ENCODE data around the gene SLC8B1. TPM values are rescaled to one million over a fixed set of nuclear protein-coding genes. Genes with fewer than 3 reads are reported as not detected.

The SLC8B1 gene
- total RNA-seq, 2 donors from 2014 or later = 25.2 to 44.2 TPM

DNA sequence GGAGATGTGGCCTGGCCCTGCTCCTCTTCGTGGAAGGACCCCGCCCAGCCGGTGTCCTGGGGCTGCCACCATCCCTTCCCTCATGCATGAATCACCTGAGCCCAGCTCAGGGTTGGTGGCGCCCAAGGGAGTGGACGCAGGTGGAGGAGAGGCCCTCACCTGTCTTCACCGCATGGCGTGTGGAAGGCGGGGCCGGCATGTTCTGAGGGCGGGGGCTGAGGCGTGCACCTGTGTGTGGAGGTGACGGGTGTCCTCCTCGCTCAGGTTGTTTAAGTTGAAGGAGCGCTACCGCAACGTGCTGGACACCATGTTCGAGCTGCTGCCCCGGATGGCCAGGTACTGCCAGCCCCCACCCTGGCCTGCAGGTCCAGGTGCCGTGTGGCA lies 47.0 kb downstream of the SLC8B1 start:
- peaks cover 6 to 59% of the 10 kb centered on the region in 2 donors for H3K36me3 ChIP-seq (replicated peaks in 1 of 2; ENCODE audit: insufficient read depth in 1 of 2, low read depth in 2 of 2)
- ATAC-seq (no peak), DNase-seq (no peak)
- intact Hi-C loops (cut with DNase I) = no loop called here
- no peak for TF ChIP-seq POLR2A (IDR thresholded peaks at IDR 0.05)
- TF ChIP-seq, protein P1, sequence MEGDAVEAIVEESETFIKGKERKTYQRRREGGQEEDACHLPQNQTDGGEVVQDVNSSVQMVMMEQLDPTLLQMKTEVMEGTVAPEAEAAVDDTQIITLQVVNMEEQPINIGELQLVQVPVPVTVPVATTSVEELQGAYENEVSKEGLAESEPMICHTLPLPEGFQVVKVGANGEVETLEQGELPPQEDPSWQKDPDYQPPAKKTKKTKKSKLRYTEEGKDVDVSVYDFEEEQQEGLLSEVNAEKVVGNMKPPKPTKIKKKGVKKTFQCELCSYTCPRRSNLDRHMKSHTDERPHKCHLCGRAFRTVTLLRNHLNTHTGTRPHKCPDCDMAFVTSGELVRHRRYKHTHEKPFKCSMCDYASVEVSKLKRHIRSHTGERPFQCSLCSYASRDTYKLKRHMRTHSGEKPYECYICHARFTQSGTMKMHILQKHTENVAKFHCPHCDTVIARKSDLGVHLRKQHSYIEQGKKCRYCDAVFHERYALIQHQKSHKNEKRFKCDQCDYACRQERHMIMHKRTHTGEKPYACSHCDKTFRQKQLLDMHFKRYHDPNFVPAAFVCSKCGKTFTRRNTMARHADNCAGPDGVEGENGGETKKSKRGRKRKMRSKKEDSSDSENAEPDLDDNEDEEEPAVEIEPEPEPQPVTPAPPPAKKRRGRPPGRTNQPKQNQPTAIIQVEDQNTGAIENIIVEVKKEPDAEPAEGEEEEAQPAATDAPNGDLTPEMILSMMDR (IDR thresholded peaks at IDR 0.05) = no peak
- no peak overlapping the region for H3K27ac ChIP-seq
- no peaks in the 10 kb centered on the region for H3K9me3 ChIP-seq
- H3K4me3 ChIP-seq = no peak overlapping the region
- 83 to 94% methylated on average over 8 to 15 of the region's 19 CpGs for WGBS, 2 donors
- no peaks in the 10 kb centered on the region for H3K27me3 ChIP-seq
- H3K4me1 ChIP-seq = no peaks in the 10 kb centered on the region

DNA sequence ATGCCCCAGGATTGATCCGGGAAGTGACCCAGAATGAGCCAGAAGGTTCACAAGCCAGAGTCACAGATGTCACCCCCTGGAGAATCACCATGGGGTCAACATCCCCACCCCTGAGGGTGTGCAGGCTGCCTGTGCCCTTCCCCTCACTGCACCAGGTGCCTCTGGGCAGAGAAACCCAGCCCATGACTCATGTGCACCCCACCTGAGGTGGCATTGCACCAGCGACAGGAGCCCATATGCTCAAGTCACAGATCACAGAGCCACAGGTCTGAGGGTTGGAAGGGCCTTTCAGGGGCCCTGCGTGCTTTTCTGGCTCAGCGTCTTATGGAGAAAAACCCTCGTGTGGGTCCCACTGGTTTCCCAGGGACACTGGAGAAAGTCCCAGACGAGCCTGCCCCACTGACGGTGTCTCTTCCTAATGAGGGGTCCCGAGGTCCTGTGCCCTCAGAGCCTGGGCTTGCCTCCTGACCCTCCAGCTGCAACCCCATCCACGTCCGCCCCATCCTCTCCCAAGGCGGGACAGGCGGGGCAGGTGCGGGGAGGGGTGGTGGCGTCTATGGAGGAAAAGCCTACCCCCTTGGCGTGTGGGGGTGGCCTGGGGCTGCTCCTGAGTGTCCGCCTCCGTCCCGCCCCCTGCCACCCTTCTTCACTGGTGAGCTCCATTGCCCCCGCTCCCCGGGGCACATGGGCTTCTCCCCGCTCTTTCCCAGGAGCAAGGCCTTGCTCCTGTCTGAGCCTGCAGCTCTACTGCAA lies 47.6 kb downstream of the SLC8B1 start:
- TF ChIP-seq POLR2A (IDR thresholded peaks at IDR 0.05) = no peak
- TF ChIP-seq, protein P1 (IDR thresholded peaks at IDR 0.05) = no peak
- ATAC-seq = no peak
- H3K4me1 ChIP-seq = no peaks in the 10 kb centered on the region

DNA sequence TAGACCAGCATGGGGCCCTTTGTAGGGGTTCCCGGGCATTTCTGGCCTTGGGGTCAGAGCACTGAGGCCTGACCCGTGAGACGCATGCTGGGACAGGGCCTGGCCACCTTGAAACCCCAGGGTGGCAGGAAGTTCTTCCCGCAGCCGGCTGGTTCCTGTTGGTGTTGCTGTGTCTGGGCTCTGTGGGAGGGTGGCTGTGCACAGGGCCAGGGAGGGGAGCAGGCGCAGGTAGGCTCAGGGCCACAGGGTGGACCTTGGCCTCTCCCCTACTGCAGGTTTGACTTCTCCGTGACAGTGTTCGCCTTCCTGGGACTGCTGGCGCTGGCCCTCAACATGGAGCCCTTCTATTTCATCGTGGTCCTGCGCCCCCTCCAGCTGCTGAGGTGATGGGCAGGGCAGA lies 48.2 kb downstream of the SLC8B1 start:
- no peaks in the 10 kb centered on the region for H3K4me1 ChIP-seq
- WGBS, 2 donors = 87 to 90% methylated on average over 11 of the region's 11 CpGs
- intact Hi-C loops (cut with DNase I) = no loop called here
- ATAC-seq = no peak
- DNase-seq = no peak
- no peaks in the 10 kb centered on the region for H3K9me3 ChIP-seq
- no peak overlapping the region for H3K27ac ChIP-seq
- no peak overlapping the region for H3K4me3 ChIP-seq
- no peaks in the 10 kb centered on the region for H3K27me3 ChIP-seq
- peaks cover 0 to 49% of the 10 kb centered on the region in 2 donors for H3K36me3 ChIP-seq (replicated peaks in 1 of 2; ENCODE audit: insufficient read depth in 1 of 2, low read depth in 2 of 2)
- TF ChIP-seq, protein P1 (IDR thresholded peaks at IDR 0.05) = no peak
- TF ChIP-seq POLR2A (IDR thresholded peaks at IDR 0.05) = no peak

More for the DNA sequence above, 47.6 kb downstream of the SLC8B1 start:
- H3K4me3 ChIP-seq = no peak overlapping the region
- 91 to 94% methylated on average over 10 to 18 of the region's 21 CpGs for WGBS, 2 donors
- intact Hi-C loops (cut with DNase I) = no loop called here
- H3K27ac ChIP-seq = no peak overlapping the region
- no peaks in the 10 kb centered on the region for H3K9me3 ChIP-seq
- no peak for DNase-seq
- H3K36me3 ChIP-seq (replicated peaks in 1 of 2; ENCODE audit: insufficient read depth in 1 of 2, low read depth in 2 of 2) = peaks cover 0 to 54% of the 10 kb centered on the region in 2 donors
- no peaks in the 10 kb centered on the region for H3K27me3 ChIP-seq

DNA sequence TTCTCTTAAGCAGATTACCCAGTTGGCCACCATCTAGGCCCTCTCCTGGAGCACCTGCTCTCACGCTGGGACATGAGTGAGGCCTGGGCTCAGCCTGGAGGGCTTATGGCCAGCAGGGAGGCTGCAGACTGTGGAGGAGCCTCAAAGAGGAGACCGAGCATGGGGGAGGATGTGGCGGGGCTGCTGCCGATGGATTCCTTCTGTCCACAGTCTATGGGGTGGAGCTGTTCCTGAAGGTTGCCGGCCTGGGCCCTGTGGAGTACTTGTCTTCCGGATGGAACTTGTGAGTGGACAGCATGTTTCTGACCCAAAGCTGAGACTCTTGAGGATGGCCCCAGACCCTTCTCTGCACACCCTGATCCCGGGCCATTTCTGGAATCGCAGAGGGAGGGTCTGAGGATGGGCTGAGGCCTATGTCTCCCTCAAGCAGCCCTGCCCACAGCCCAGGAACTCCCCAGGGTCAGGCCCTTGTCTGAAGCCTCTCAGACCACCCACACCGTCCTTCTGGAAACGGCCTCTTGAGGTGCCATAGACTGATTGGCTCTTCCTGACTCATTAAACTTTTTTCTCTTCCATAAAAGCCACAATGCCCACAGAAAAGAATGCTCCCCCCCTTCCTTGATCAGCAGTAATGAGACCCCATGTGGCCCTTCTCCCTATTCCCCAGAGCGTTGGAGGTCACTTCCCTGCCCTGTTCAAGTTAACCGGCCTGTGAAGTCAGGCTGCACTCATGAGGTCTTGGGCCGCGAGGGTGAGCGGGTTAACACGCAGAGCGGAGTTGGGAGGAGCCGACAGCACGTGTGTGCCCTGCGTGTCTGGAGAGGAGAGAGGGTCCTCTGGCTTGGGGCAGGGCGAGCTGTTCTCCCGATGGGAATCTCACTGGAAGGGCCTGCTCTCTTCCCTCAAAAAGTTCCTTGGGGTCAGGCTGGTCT lies 49.0 kb downstream of the SLC8B1 start:
- WGBS, 2 donors = 88 to 89% methylated on average over 16 to 22 of the region's 22 CpGs
- no peak overlapping the region for H3K27ac ChIP-seq
- no peaks in the 10 kb centered on the region for H3K27me3 ChIP-seq
- H3K36me3 ChIP-seq (replicated peaks in 1 of 2; ENCODE audit: insufficient read depth in 1 of 2, low read depth in 2 of 2) = peaks cover 0 to 46% of the 10 kb centered on the region in 2 donors
- H3K4me3 ChIP-seq = no peak overlapping the region
- TF ChIP-seq, protein P1 (IDR thresholded peaks at IDR 0.05) = no peak
- no peak for TF ChIP-seq POLR2A (IDR thresholded peaks at IDR 0.05)
- H3K9me3 ChIP-seq = no peaks in the 10 kb centered on the region
- no peaks in the 10 kb centered on the region for H3K4me1 ChIP-seq
- DNase-seq = no peak
- intact Hi-C loops (cut with DNase I) = no loop called here
- ATAC-seq = no peak
